Measurements from ENCODE around the gene IMMP2L.

GRCh38 chr7:111339006-111339405, 223.3 kb downstream of the IMMP2L start:
- TF ChIP-seq ZFX (CRISPR knock-in tag; IDR thresholded peaks at IDR 0.05; ENCODE audit: low read depth) (no peak), CTCF (CRISPR knock-in tag; IDR thresholded peaks at IDR 0.05) (no peak)
- TF ChIP-seq, protein P1, sequence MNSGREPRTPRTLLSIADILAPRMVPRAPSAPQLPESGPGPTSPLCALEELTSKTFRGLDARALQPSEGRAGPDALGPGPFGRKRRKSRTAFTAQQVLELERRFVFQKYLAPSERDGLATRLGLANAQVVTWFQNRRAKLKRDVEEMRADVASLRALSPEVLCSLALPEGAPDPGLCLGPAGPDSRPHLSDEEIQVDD (CRISPR knock-in tag; IDR thresholded peaks at IDR 0.05; ENCODE audit: borderline replicate concordance): no peak

Data from HepG2 (cell line).